NCI-H226 (cell line): ENCODE data around the gene DMBT1.

ENCODE experiments used
- DNase-seq: peaks from one replicate; pipeline ENCODE4 v3.0.0-alpha.2; 2015

DMBT1 gene

GRCh38 chr10:122649903-122650302 is 89.3 kb downstream of the DMBT1 start:
- DNase-seq = no peak

GRCh38 chr10:122650331-122650730 is 89.8 kb downstream of the DMBT1 start:
- DNase-seq = no peak

GRCh38 chr10:122655524-122656307 is 95.2 kb downstream of the DMBT1 start:
- no peak for DNase-seq

- DNase-seq = no peak
Measured at GRCh38 chr10:122656308-122656705, 95.8 kb downstream of the DMBT1 start.

GRCh38 chr10:122656741-122657140 is 96.2 kb downstream of the DMBT1 start:
- DNase-seq = no peak

- DNase-seq = no peak
Measured at GRCh38 chr10:122657255-122657654, 96.7 kb downstream of the DMBT1 start.

GRCh38 chr10:122657729-122658128 is 97.2 kb downstream of the DMBT1 start:
- DNase-seq = no peak

- DNase-seq = no peak
Measured at GRCh38 chr10:122658356-122659049, 97.9 kb downstream of the DMBT1 start.

- no peak for DNase-seq
Measured at GRCh38 chr10:122659126-122659525, 98.6 kb downstream of the DMBT1 start.

GRCh38 chr10:122659651-122660050 is 99.1 kb downstream of the DMBT1 start:
- DNase-seq = no peak

GRCh38 chr10:122660696-122661095 is 100.1 kb downstream of the DMBT1 start:
- DNase-seq = no peak

GRCh38 chr10:122662231-122662630 is 101.7 kb downstream of the DMBT1 start:
- DNase-seq = no peak

GRCh38 chr10:122663516-122664130 is 103.1 kb downstream of the DMBT1 start:
- DNase-seq = no peak

GRCh38 chr10:122664501-122664900 is 103.9 kb downstream of the DMBT1 start:
- DNase-seq = no peak

- no peak for DNase-seq
Measured at GRCh38 chr10:122665329-122665860, 104.8 kb downstream of the DMBT1 start.

- no peak for DNase-seq
Measured at GRCh38 chr10:122665946-122666345, 105.4 kb downstream of the DMBT1 start.

GRCh38 chr10:122669045-122669444 is 108.5 kb downstream of the DMBT1 start:
- DNase-seq = no peak

- no peak for DNase-seq
Measured at GRCh38 chr10:122669842-122670241, 109.3 kb downstream of the DMBT1 start.

- no peak for DNase-seq
Measured at GRCh38 chr10:122671355-122671754, 110.8 kb downstream of the DMBT1 start.

GRCh38 chr10:122672655-122673054 is 112.1 kb downstream of the DMBT1 start:
- no peak for DNase-seq

GRCh38 chr10:122673269-122673668 is 112.7 kb downstream of the DMBT1 start:
- no peak for DNase-seq

- no peak for DNase-seq
Measured at GRCh38 chr10:122673731-122674130, 113.2 kb downstream of the DMBT1 start.

- DNase-seq = no peak
Measured at GRCh38 chr10:122674781-122675180, 114.2 kb downstream of the DMBT1 start.

GRCh38 chr10:122675278-122675677 is 114.7 kb downstream of the DMBT1 start:
- no peak for DNase-seq
